Endometrial microvascular endothelial cells (primary cell): ENCODE results near the gene ABCA10. TPM values are rescaled to one million over a fixed set of nuclear protein-coding genes. Genes with fewer than 3 reads are reported as not detected.
"Not testable (repeated sequence)": the region's sequence is repeated elsewhere in the genome, so short reads cannot be mapped to it uniquely, and the experiment has no call there.

Experiments
- in situ Hi-C: cut with HindIII; loops from 2 replicates; pipeline ENCODE4 v1.10.0; 2017; ENCODE audit warnings: low sequenced_read_pairs, low pct_unique_long_range_greater_than_20kb; ENCODE audit errors: inconsistent ontology term
- total RNA-seq: library from RNA; depleted of rRNA; stranded (reverse); fragments of >200 nt; gene quantifications from one replicate; pipeline ENCODE4 v1.2.3, GENCODE V29; 2015; ENCODE audit errors: inconsistent ontology term

The ABCA10 gene
- total RNA-seq, 1 donor from 2014 or later: 0.56 TPM

DNA sequence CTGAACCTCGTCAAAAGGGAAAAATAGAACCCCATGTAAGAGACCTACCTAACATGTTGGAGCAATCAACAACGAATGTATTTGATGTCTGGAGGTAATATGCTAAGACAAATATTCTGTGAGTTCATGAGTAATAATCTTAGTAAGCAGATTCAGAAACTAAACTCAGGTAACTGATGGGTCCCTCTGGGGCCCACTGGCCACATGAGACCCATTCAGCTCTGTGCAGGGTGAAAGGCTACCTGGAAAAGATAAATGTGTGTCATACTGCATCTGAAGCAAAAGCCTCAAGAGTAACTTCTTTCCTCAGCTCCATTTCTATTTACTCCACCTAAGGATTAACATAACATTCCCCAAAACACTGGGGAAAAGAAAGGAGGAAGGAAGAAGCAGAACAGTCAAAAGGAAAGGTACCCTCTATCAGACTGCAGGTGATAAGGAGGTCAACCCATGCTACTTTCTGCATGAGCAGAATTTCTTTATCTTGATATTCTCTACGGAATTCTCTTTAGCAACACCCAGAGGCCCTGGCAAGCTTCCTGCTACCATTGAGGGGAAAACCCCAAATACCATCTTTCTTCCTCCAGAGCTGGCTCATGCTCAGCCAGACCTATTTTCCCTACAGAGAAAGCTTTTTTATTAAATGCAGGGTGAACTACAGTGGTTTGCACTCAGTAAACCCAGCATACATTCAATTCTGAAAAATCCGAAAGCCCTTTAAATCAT, 49.2 kb downstream of the ABCA10 start:
- in situ Hi-C loops: no loop called here

DNA sequence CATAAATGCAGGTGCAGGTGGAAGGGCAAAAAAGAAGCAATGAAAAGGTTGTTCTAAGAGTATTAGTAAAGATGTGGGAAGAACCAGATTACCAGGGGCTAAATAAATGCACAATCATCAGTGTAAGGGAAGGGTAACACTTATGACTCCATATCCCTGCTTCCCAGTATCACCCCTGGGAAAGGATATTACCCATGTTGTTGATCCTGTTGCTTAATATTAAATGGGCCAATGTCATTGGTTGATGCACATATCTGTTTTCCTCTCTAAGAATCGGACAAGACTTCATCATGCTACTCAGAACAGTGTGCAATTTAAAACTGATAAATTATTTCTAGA, 52.2 kb downstream of the ABCA10 start:
- in situ Hi-C loops: no loop called here

DNA sequence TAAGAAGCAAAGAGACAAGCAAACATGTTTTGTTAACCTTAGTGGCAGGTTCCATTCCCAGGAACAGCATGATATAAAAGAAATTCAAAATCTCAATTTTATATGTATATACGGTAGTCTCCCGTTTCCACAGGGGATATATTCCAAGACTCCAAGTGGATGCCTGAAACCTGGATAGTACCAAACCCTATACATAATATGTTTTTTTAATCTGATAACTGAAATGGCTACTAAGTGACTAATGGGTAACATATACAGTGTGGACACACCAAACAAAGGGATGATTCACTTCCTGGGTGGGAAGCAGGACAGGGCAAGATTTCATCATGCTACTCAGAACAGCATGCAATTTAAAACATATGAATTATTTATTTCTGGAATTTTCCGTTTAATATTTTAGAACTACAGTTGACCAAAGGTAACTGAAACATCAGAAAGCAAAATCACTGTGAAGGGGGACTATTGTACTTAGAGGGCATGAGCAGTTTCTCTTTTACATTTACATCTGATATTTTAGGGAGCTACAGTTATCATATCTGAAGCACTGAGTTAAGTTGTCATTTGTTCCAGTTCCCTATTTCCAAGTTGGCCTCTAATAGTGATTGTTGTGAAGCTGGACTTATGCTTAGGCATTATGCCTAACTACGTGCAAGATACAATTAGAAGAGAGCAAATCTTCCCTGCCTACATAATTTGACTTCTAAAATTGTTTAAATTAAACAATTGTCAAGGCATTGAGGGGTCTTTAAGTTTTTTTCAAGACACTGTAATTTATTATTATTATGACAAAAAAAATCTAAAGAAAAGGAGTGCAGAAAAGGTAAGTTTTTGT, 52.8 kb downstream of the ABCA10 start:
- in situ Hi-C loops: no loop called here

DNA sequence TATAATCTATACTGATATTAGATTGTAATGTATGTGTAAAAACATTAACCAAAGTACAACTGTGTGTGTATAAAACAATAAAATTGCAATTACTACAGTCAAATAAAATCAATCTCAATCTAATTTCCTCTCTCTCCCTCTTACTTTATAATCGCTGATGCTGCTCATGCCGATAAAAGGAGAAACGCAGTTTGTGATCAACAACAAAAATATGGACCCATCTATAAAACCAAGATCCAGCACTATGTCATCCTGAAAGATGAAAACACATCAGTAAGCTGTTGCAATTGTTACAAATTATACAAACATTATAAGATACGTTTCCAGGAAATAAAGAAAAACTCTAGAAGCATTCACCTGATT, 53.4 kb downstream of the ABCA10 start:
- in situ Hi-C loops: no loop called here

DNA sequence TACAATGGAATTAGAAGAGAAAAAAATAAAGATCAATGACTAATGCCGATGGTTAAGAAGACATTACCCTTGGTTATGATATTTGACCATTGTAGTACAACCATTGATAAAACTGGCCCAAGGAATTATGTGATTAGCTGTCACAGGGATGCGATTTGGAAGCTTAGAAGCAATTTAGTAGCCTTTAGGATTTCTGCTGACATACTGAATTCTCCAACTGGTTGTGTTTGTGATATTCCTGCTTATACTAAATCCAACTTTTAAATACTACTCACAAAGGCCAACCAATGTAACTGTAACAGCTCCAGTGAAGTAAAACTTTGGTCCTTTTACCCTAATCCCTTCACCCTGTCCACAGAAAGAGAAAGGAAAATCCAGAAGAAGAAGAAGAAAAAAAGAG, 55.5 kb downstream of the ABCA10 start:
- in situ Hi-C loops: no loop called here

DNA sequence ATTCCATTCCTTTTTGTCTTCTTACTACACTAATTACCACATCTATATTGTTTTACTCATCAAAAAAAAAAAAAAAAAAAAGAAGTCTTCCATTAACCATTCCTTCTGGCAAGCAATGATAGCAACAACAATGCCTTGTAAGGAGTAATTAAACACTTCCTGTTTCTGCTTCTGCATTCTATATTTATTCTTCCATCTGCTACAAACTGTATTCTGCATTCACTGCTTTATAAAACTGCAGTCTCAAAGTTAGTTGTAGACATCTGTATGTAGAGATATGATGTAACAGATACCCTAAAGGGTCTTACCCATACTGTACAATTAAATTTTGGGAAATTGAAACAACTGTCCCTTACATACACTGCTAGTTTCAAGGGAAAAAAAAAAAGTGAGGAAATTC, 58.2 kb downstream of the ABCA10 start:
- in situ Hi-C loops: no loop called here

- in situ Hi-C loops: not testable (repeated sequence)
Observed at GRCh38 chr17:69168642-69169041, 60.0 kb downstream of the ABCA10 start.

DNA sequence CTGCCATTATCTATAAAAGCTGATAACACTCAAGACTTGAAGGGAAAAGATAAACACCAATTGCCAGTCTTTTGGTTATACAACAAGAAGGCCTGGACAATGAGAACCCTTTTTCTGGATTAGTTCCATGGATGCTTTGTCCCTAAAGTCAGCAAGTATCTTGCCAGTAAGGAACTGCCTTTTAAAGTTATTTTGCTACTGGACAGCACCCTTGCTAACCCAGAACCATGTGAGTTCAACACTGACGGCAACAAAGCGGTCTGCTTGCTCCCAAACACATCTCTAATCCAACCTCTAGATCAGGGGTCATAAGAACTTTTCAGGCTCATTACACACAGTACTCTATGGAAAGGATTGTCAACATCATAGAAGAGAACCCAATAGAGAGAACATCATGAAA, 61.7 kb downstream of the ABCA10 start:
- in situ Hi-C loops: no loop called here

- in situ Hi-C loops: no loop called here
Observed at GRCh38 chr17:69164206-69164605, 64.4 kb downstream of the ABCA10 start.

GRCh38 chr17:69159418-69159817, 69.2 kb downstream of the ABCA10 start:
- in situ Hi-C loops: no loop called here

DNA sequence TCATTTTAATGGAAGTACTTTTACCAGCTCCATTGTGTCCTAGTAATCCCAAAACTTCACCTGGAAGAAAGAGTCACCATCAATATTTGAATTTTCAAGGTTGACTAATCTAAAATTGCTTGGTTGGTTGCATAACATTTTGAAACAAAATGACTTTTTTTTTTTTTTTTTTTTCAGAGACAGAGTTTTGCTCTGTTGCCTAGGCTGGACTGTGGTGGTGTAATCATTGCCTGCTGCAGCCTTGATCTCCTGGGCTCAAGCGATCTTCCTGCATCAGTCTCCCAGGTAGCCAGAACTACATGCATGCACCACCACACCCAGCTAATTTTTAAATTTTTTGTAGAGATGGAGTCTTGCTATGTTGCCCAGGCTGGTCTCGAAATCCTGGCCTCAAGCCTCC, 74.4 kb downstream of the ABCA10 start:
- in situ Hi-C loops: no loop called here

DNA sequence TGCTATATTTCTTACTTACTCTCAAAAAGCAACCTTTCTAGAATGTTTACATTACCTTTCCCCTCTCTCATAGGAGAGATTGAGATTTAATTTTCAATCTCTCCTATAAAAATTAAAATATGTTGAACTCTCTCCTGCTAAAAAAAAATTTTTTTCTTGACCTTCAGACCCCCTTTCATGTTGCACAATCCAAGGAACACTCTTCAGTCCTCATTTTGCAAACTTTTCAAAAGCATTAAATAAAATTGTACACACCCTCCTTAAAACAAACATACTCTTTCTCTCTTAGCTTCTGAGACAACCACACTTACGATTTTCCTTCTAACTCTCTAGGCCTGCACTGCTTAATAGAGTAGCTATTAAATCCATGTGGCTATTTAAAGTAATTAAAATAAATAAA, 78.3 kb downstream of the ABCA10 start:
- in situ Hi-C loops: no loop called here

DNA sequence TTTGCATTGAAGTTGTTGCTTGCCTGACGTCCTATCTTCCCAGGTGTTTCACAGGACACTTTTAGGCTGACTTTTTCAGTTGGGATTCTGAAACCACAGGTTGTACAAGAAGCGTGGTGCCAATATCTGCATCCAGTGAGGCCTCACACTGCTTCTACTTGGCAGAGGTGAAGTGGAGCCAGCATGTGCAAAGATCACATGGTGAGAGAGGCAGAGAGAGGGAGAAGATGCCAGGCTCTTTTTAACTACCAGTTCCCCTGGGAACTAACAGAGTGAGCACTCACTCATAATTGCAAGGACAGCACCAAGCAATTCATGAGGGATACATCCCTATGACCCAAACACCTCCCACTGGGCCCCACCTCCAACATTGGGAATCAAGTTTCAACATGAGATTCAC, 81.2 kb downstream of the ABCA10 start:
- in situ Hi-C loops: no loop called here

GRCh38 chr17:69144331-69145255, 84.0 kb downstream of the ABCA10 start:
- in situ Hi-C loops: no loop called here

DNA sequence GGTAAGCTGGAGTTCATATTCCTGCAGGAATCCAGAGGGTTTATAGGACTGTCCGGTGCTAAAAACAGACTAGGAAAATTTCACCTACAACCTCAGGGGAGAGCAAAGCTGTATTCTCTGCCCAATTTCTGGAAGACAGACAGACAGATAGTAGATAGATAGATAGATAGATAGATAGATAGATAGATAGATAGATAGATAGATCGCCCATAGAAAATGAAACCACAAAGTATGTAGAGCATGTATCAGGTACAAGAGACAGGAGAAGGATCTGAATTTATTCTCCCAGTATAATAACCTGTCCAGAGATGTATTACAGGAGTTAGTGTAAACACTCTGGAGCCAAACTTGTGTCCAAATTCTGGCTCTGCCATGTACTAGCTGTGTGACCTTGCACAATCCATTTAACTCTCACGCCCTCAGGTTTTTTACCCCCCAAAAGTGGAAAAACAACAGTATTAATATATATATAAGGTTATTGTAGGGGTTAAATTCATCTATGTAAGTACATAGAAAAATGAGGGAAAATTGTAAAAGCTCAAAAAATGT, 84.9 kb downstream of the ABCA10 start:
- in situ Hi-C loops: no loop called here

DNA sequence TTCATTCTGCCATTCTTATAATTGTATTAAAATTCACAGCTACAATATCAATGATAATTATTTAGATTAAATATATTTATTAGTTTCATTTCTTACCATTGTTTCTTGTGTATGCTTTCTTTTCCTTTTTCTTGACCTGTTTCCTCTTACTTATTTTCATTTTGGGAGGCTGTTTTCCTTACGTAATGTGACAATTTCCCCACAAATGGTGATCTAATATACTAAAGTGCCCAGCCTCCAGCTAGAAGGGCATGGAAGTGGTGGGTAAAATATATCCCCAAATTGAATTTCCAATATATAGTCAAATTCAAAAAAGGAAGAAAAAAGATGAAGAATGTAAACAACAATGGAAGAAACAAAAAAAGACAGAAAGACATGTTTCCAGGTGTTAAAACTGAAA, 85.5 kb downstream of the ABCA10 start:
- in situ Hi-C loops: no loop called here

- in situ Hi-C loops: no loop called here
Observed at GRCh38 chr17:69142175-69142802, 86.3 kb downstream of the ABCA10 start.

DNA sequence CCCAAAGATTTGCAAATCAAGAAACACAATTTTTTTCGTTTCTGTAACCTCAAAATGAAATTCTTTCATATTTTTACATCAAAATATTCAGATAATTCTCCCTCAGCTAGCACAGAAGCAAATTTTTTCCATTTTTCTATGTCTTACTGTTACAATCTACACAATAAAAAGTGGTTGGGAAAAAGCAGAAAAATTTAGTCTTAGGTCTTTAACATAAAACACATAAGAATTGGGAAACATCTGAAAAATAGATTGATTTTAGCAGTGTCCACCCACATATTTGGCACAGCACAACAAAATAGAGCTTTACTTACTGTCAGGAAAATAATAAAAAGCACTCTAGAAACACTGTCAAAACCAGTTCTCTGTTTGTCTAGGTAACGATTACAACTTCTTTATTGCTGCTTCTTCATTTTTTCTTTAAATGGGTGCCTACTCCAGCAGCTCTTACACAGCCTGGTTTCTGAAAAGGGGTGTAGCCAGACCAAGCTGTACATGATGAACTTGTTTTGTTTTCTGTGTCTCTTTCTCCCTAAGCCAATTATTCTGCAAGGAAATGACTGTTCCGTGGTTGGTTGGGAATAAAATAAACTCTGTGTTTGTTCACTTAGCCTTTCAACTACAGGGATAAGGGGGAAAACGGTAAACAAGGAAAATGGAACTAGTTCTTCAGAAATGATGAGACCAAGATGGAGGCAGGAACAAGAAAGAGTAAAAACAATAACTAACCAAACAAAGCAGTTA, 87.0 kb downstream of the ABCA10 start, which contains the start of gene ABCA6:
Gene ABCA6, minus strand, starts transcription at position 465 of the 744 bp plus-strand sequence. CDS start 1,192 bp downstream, outside the sequence.
- in situ Hi-C loops: no loop called here
